ENCODE results near the gene CLASRP.

CLASRP gene

DNA sequence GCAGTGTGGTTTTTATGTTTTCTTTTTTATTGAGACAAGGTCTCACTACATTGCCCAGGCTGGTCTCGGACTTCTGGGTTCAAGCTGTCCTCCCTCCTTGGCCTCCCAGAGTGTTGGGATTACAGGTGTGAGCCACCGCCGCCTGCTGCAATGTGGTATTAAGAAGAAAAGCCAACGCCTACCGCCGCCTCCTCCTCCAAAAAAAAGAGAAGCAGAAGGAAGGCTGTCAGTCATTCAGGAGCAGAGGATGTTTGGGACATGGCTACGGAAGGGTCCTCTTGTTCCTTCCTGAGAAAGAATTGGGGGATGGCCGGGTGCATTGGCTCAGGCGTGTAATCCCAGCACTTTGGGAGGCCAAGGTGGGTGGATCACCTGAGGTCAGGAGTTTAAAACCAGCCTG lies 55.3 kb downstream of the CLASRP start:
- Histone ChIP-seq H3K4me3 (ENCODE audit: low read length) (no peak overlapping the region), H3K4me1 (ENCODE audit: control insufficient read depth, low read depth, low read length) (peaks cover 4% of the 10 kb centered on the region), H3K27me3 (ENCODE audit: insufficient read depth, low read length, poor library complexity) (no peaks in the 10 kb centered on the region), H3K79me1 (ENCODE audit: low read length) (peaks cover 33% of the 10 kb centered on the region), H2BK120ac (ENCODE audit: low read depth, low read length) (no peak overlapping the region), H3K9ac (ENCODE audit: low read length) (peak overlapping the region; percentile 93), H3K23ac (ENCODE audit: low read length) (no peak overlapping the region), H3K18ac (ENCODE audit: low read length) (no peak overlapping the region), H3K56ac (ENCODE audit: low read length) (peak overlapping the region; percentile 96), H2AK5ac (ENCODE audit: low read length) (no peak overlapping the region), H3K36me3 (ENCODE audit: control insufficient read depth, insufficient read depth, low read length) (no peaks in the 10 kb centered on the region), H3K27ac (ENCODE audit: low read depth, low read length) (no peak overlapping the region), H2BK15ac (replicated peaks; ENCODE audit: low read depth) (no peak overlapping the region), H3K4me2 (ENCODE audit: low read length) (peak overlapping the region; percentile 100), H3K79me2 (ENCODE audit: control insufficient read depth, insufficient read depth, low read length) (peaks cover 61% of the 10 kb centered on the region), H3K4ac (ENCODE audit: low read depth, low read length) (no peak overlapping the region), H4K5ac (ENCODE audit: low read length) (no peak overlapping the region), H4K8ac (ENCODE audit: low read depth, low read length) (no peak overlapping the region), H2BK5ac (ENCODE audit: low read length) (no peak overlapping the region)
- WGBS (ENCODE audit: extremely low coverage, insufficient coverage, low lambda C conversion rate) = no CpG with 5 or more reads among the region's 9 CpGs
- DNase-seq = no peak

DNA sequence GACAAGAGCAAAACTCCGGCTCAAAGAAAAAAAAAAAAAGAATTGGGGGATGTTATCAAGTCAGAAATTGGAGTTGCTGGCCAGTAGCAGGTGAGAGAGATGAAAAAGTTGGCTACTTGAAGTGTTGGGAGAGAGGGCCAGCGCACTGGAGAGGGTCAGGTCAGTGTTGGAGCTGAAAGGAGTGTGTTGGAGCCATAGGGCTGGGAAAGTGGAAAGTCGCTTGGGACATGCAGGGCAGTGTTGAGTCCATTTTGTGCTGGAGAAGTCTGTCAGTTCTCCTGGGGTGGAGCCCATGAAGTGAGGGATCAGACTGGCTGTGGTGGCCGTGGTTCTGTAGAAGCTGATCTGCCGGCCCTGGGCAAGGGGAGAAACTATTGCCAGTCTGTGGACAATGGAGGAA lies 55.9 kb downstream of the CLASRP start:
- H3K4me3 ChIP-seq (ENCODE audit: low read length) = no peak overlapping the region
- H4K5ac ChIP-seq (ENCODE audit: low read length) = no peak overlapping the region
- no peaks in the 10 kb centered on the region for H3K27me3 ChIP-seq (ENCODE audit: insufficient read depth, low read length, poor library complexity)
- peaks cover 67% of the 10 kb centered on the region for H3K79me2 ChIP-seq (ENCODE audit: control insufficient read depth, insufficient read depth, low read length)
- no peak overlapping the region for H3K23ac ChIP-seq (ENCODE audit: low read length)
- peaks cover 36% of the 10 kb centered on the region for H3K79me1 ChIP-seq (ENCODE audit: low read length)
- H2BK120ac ChIP-seq (ENCODE audit: low read depth, low read length) = no peak overlapping the region
- no peak overlapping the region for H3K4me2 ChIP-seq (ENCODE audit: low read length)
- H3K18ac ChIP-seq (ENCODE audit: low read length) = no peak overlapping the region
- H3K4me1 ChIP-seq (ENCODE audit: control insufficient read depth, low read depth, low read length) = peaks cover 4% of the 10 kb centered on the region
- H3K9ac ChIP-seq (ENCODE audit: low read length) = no peak overlapping the region
- no peak overlapping the region for H2BK15ac ChIP-seq (replicated peaks; ENCODE audit: low read depth)
- H2BK5ac ChIP-seq (ENCODE audit: low read length) = no peak overlapping the region
- no peak overlapping the region for H3K56ac ChIP-seq (ENCODE audit: low read length)
- WGBS (ENCODE audit: extremely low coverage, insufficient coverage, low lambda C conversion rate) = no CpG with 5 or more reads among the region's 5 CpGs
- H2AK5ac ChIP-seq (ENCODE audit: low read length) = no peak overlapping the region
- DNase-seq = no peak
- H3K36me3 ChIP-seq (ENCODE audit: control insufficient read depth, insufficient read depth, low read length) = no peaks in the 10 kb centered on the region
- H3K27ac ChIP-seq (ENCODE audit: low read depth, low read length) = no peak overlapping the region
- no peak overlapping the region for H4K8ac ChIP-seq (ENCODE audit: low read depth, low read length)
- no peak overlapping the region for H3K4ac ChIP-seq (ENCODE audit: low read depth, low read length)

DNA sequence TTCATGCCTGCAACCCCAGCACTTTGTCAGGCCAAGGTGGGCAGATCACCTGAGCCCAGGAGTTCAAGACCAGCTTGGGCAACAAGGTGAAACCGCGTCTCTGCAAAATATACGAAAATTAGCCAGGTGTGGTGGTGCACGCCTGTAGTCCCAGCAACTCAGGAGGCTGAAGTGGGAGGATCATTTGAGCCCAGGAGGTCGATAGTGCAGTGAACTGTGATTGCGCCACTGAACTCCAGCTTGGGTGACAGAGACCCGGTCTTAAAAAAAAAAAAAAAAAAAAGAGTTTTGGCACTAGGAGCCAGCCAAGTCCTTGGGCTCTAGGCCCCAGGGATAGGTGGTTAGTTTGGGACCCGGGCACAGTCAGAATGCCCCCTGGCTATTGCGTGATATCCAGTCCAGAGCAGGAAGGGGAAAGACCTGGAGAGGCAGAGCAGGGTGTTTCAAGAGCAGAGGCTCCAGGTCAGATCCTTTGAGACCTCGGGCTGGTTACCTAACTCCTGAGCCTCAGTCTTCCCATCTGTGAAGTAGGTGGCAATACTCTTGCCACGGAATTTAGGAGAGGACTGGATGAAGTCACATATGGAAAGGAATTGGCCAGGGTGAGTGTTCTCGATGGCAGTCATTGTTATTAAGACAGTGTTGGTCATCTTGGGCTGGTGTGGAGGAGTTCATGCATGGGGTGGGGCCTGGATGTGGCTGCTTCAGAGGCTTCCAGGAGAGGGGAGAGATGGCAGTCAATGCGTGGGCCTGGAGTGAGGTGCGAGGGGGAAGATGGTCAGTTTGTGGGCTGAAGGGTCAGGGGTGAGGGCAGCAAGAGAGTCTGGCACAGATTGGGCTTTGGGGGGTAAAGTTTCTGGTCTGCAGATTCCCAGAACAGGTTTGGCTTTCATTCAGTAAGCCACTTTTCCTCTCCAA lies 56.9 kb downstream of the CLASRP start:
- H2BK120ac ChIP-seq (ENCODE audit: low read depth, low read length) = no peak overlapping the region
- no peak overlapping the region for H3K4ac ChIP-seq (ENCODE audit: low read depth, low read length)
- no peak overlapping the region for H4K8ac ChIP-seq (ENCODE audit: low read depth, low read length)
- no peak overlapping the region for H3K9ac ChIP-seq (ENCODE audit: low read length)
- no peak overlapping the region for H3K4me3 ChIP-seq (ENCODE audit: low read length)
- no peak overlapping the region for H3K18ac ChIP-seq (ENCODE audit: low read length)
- no peak overlapping the region for H3K27ac ChIP-seq (ENCODE audit: low read depth, low read length)
- peaks cover 42% of the 10 kb centered on the region for H3K79me1 ChIP-seq (ENCODE audit: low read length)
- H2BK5ac ChIP-seq (ENCODE audit: low read length) = no peak overlapping the region
- H3K79me2 ChIP-seq (ENCODE audit: control insufficient read depth, insufficient read depth, low read length) = peaks cover 77% of the 10 kb centered on the region
- no peaks in the 10 kb centered on the region for H3K36me3 ChIP-seq (ENCODE audit: control insufficient read depth, insufficient read depth, low read length)
- no peak overlapping the region for H2BK15ac ChIP-seq (replicated peaks; ENCODE audit: low read depth)
- H2AK5ac ChIP-seq (ENCODE audit: low read length) = no peak overlapping the region
- no peak overlapping the region for H3K56ac ChIP-seq (ENCODE audit: low read length)
- no peak overlapping the region for H3K4me2 ChIP-seq (ENCODE audit: low read length)
- H3K4me1 ChIP-seq (ENCODE audit: control insufficient read depth, low read depth, low read length) = peaks cover 4% of the 10 kb centered on the region
- DNase-seq = no peak
- H3K23ac ChIP-seq (ENCODE audit: low read length) = no peak overlapping the region
- no peak overlapping the region for H4K5ac ChIP-seq (ENCODE audit: low read length)
- WGBS (ENCODE audit: extremely low coverage, insufficient coverage, low lambda C conversion rate) = no CpG with 5 or more reads among the region's 14 CpGs
- H3K27me3 ChIP-seq (ENCODE audit: insufficient read depth, low read length, poor library complexity) = no peaks in the 10 kb centered on the region

GRCh38 chr19:45096700-45097099 lies 57.9 kb downstream of the CLASRP start:
- no peak for DNase-seq
- Histone ChIP-seq H2BK5ac (ENCODE audit: low read length) (no peak overlapping the region), H4K8ac (ENCODE audit: low read depth, low read length) (no peak overlapping the region), H2BK15ac (replicated peaks; ENCODE audit: low read depth) (no peak overlapping the region), H3K56ac (ENCODE audit: low read length) (no peak overlapping the region), H3K27ac (ENCODE audit: low read depth, low read length) (no peak overlapping the region), H3K9ac (ENCODE audit: low read length) (no peak overlapping the region), H2AK5ac (ENCODE audit: low read length) (no peak overlapping the region), H3K18ac (ENCODE audit: low read length) (no peak overlapping the region), H3K4me1 (ENCODE audit: control insufficient read depth, low read depth, low read length) (peaks cover 4% of the 10 kb centered on the region), H3K79me2 (ENCODE audit: control insufficient read depth, insufficient read depth, low read length) (peaks cover 85% of the 10 kb centered on the region), H4K5ac (ENCODE audit: low read length) (no peak overlapping the region), H3K4me3 (ENCODE audit: low read length) (no peak overlapping the region), H3K79me1 (ENCODE audit: low read length) (peaks cover 49% of the 10 kb centered on the region), H3K23ac (ENCODE audit: low read length) (no peak overlapping the region), H3K4me2 (ENCODE audit: low read length) (no peak overlapping the region), H3K4ac (ENCODE audit: low read depth, low read length) (no peak overlapping the region), H2BK120ac (ENCODE audit: low read depth, low read length) (no peak overlapping the region), H3K36me3 (ENCODE audit: control insufficient read depth, insufficient read depth, low read length) (no peaks in the 10 kb centered on the region), H3K27me3 (ENCODE audit: insufficient read depth, low read length, poor library complexity) (no peaks in the 10 kb centered on the region)
- WGBS (ENCODE audit: extremely low coverage, insufficient coverage, low lambda C conversion rate) = no CpG with 5 or more reads among the region's 7 CpGs

DNA sequence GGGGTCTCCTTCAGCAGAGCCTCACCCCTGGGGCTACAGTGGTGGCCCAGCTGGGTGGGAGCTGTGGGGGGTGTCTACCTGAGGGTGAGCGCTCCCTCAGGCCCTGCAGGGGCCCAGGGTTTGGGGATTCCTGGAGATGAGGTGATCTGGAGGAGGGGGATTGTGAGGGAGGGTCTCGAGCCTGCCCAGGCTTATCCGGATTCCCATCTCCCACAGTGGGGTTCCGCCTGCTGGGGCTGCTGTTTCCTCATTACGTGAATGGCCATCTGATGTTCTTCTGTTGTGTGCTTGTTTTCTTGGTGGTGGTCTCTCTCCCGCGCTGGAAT lies 58.6 kb downstream of the CLASRP start:
- H3K79me1 ChIP-seq (ENCODE audit: low read length) = peaks cover 54% of the 10 kb centered on the region
- H3K27me3 ChIP-seq (ENCODE audit: insufficient read depth, low read length, poor library complexity) = no peaks in the 10 kb centered on the region
- DNase-seq = no peak
- H2BK5ac ChIP-seq (ENCODE audit: low read length) = no peak overlapping the region
- H3K4me1 ChIP-seq (ENCODE audit: control insufficient read depth, low read depth, low read length) = peaks cover 4% of the 10 kb centered on the region
- H3K4me2 ChIP-seq (ENCODE audit: low read length) = no peak overlapping the region
- no peak overlapping the region for H4K5ac ChIP-seq (ENCODE audit: low read length)
- H3K56ac ChIP-seq (ENCODE audit: low read length) = no peak overlapping the region
- no peak overlapping the region for H2AK5ac ChIP-seq (ENCODE audit: low read length)
- H2BK120ac ChIP-seq (ENCODE audit: low read depth, low read length) = no peak overlapping the region
- H2BK15ac ChIP-seq (replicated peaks; ENCODE audit: low read depth) = no peak overlapping the region
- no peak overlapping the region for H3K18ac ChIP-seq (ENCODE audit: low read length)
- peaks cover 92% of the 10 kb centered on the region for H3K79me2 ChIP-seq (ENCODE audit: control insufficient read depth, insufficient read depth, low read length)
- H3K4me3 ChIP-seq (ENCODE audit: low read length) = no peak overlapping the region
- H4K8ac ChIP-seq (ENCODE audit: low read depth, low read length) = no peak overlapping the region
- no peak overlapping the region for H3K23ac ChIP-seq (ENCODE audit: low read length)
- WGBS (ENCODE audit: extremely low coverage, insufficient coverage, low lambda C conversion rate) = no CpG with 5 or more reads among the region's 7 CpGs
- no peak overlapping the region for H3K9ac ChIP-seq (ENCODE audit: low read length)
- no peaks in the 10 kb centered on the region for H3K36me3 ChIP-seq (ENCODE audit: control insufficient read depth, insufficient read depth, low read length)
- no peak overlapping the region for H3K4ac ChIP-seq (ENCODE audit: low read depth, low read length)
- H3K27ac ChIP-seq (ENCODE audit: low read depth, low read length) = no peak overlapping the region

All from mesendoderm (in vitro differentiated cells).